HG03135 (cell line): Measurements from ENCODE around the gene COPS2.
"Not testable (repeated sequence)": the region's sequence is repeated elsewhere in the genome, so short reads cannot be mapped to it uniquely, and the experiment has no call there.

Experiments used
- ATAC-seq: cut with Tn5 transposase; IDR thresholded peaks from one replicate; pipeline ENCODE4 v1.9.1; 2021; ENCODE audit warnings: mild to moderate bottlenecking, moderate library complexity; ENCODE audit not compliant: unreplicated experiment

COPS2 gene

DNA sequence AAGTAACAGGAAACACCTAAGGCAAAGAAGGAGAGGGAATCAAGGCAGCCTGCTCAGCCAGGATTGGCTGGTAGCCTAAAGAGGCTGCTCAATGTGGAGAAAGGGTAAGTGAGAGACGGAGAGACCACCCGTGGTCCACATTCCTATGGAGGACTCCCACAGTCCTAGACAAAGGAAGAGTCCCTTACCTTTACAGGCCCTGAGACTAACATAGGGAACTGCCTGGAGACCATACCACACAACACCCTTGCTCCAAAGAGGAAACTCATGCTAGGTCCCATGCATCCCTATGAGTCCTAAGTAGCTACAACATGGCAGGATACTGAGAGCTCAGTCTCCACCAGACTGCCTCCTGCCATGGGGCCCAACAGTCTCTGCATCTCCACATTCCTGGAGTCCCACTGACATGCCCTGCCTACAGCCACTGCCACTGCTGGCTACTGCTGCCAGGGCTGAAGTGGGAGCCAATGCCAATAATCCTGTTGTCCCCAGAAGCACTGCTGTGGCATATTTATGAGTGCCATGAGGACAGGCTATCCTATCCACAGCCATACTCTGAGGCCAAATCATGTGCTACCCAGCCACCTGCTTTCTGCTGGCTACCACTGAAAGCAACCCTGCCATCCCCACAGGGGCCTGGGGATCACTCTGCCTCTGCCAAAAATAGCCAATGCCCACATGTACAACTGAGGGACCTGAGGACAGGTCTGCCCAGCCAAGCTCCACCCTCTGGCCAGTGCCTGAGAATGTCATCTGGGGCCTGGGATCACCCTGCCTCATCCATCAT lies 45.0 kb downstream of the COPS2 start:
- no peak for ATAC-seq

- no peak for ATAC-seq
These were observed 52.4 kb downstream of the COPS2 start for GRCh38 chr15:49103002-49103401.

- ATAC-seq: no peak
These were observed 53.9 kb downstream of the COPS2 start for GRCh38 chr15:49101536-49101935.

- no peak for ATAC-seq
These were observed 59.2 kb downstream of the COPS2 start for GRCh38 chr15:49096090-49096750.

DNA sequence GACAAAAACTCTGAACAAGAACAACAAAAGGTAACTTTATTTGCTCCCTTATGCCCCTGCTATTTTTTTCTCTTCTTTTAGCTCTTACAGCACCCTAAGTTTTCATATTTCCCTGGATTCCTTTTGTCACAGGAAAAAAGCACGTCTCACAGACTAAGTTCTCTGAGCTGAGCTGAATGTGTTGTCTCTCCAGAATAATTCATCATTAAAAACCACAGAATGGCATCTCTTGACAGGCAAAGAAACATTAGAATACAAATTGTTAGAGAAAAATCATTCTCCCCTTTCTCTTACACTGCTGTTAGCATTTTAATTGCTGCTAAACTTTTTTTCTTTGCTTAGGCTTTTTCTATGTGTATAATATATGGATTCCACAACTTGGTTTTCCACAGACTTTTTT lies 60.5 kb downstream of the COPS2 start:
- no peak for ATAC-seq

GRCh38 chr15:49093252-49094105 lies 61.9 kb downstream of the COPS2 start:
- ATAC-seq: no peak

DNA sequence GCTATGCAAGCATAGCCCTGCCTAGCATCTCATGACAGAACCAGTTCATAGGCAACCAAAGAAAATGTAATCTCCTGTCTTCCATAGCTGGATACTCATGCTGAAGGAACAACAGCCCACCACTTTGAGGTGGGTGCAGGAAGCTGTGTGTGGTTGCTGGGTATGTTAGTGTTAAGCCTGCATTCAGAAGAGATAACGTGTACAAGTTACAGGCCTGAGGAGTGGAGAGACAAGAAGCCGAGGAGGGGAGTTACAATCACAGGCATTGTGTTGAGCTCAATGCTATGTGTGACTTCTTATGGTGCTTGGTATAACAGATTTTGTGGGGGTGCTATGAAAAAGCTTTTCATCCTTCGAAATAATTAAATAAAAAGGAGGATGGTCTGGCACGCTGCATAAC lies 66.4 kb downstream of the COPS2 start:
- ATAC-seq: no peak

DNA sequence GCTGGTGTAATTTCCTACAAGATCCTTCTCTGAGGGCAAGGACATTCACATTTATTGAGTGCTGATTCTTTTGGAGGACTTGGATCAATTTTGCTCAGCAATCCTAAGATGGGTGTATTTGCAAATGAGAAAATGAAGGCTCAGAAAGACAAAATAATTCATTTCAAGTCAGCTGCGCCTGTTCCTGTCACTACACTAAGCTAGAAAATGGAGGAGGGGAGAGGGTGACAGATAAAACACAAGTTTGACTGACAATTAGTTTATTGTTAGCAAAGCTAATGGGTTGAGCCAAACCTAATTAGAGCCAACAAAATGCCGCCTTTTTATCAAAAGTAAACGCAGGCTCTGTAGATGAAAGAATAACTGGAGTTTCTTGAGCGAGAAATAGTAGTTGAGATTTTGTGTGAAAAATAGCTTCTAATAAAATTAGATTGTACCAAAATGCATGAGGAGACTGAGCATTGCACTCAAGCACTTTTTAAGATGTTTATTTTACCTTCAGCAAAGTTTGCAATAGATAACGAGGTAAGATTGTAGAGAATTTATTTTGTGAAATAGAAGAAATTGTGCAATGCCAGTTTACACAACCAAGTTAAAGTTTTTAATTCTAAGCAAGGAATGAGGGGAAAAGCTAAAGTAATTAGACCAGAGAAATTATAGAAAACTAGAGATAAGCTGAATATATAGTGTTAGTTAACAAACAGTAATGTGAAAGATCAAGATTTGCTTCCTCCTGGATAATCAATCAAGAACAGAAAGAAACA lies 69.5 kb downstream of the COPS2 start:
- ATAC-seq: no peak

- ATAC-seq: no peak
These were observed 71.2 kb downstream of the COPS2 start for GRCh38 chr15:49084285-49084570.

GRCh38 chr15:49083401-49084284 lies 71.8 kb downstream of the COPS2 start:
- no peak for ATAC-seq

GRCh38 chr15:49082960-49083359 lies 72.4 kb downstream of the COPS2 start:
- ATAC-seq: no peak

DNA sequence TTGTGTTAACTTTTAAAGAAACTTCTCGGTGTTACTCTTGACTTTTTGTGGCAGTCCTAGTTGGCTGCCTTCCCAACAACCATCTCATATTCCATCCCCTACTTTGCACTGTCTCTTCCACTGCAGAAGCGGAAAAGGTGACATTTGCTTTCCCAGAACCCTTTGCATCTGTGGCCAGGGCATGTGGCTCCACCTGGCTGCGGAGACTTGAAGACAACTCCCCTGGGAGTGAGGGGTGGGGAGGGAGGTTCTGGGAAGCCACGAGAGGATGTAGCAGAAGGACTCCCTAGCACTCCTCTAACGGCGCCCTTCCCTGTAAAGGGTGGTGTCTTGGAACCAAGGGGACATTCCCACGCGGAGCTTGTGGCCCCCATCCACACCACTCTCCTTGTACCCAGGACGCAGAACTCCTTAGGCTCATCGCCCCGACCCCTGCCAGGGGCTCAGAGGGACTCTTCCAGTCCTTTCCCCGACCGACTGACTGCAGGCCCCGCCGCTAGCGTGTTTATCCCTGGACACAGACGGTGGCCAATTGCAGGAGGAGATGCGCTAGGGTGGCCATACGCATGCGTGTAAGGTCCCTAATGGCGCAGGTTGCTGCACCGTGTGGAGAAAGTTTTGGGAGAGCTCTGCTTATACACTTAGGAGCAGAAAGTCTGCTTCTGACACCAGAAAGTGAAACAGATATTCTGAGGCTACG lies 75.9 kb downstream of the COPS2 start:
- ATAC-seq: no peak

GRCh38 chr15:49075881-49076280 lies 79.5 kb downstream of the COPS2 start:
- ATAC-seq: no peak

DNA sequence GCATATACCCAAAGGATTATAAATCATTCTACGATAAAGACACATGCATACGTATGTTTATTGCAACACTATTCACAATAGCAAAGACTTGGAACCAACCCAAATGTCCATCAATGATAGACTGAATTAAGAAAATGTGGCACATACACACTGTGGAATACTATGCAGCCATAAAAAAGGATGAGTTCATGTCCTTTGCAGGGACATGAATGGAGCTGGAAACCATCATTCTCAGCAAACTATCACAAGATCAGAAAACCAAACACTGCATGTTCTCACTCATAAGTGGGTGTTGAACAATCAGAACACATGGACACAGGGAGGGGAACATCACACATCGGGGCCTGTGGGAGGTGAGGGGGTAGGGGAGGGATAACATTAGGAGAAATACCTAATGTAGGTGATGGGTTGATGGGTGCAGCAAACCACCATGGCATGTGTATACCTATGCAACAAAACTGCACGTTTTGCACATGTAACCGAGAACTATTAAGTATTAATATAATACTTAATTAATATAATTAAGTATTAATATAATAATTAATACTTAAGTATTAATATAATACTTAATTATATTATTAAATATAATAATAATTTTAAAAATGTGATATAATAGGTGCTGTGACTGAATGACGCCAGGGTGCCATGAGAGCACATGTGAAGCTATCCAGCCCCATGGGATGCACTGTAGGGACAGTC lies 80.7 kb downstream of the COPS2 start:
- ATAC-seq: not testable (repeated sequence)
